MM.1S (cell line): Measurements from ENCODE around the gene RPL7A.

ENCODE experiments used
- CTCF ChIP-seq: fragments of 300-600 bp; sonication (generic); IDR thresholded peaks from 2 replicates; pipeline ENCODE4 v1.5.1; 2016; ENCODE audit warnings: antibody characterized with exemption, low read length, mixed read lengths
- EZH2 ChIP-seq: fragments of 300-600 bp; sonication (generic); optimal IDR thresholded peaks from 2 replicates; pipeline ENCODE3; 2017; ENCODE audit warnings: low read depth, mild to moderate bottlenecking, antibody characterized with exemption, low read length, mixed read lengths

- no peak for TF ChIP-seq CTCF
- TF ChIP-seq EZH2, result no peak
These were observed 36.8 kb downstream of the RPL7A start for GRCh38 chr9:133384736-133385321.
